Transverse colon (tissue), 4 donors: ENCODE data around the gene E2F2. TPM values are rescaled to one million over a fixed set of nuclear protein-coding genes. Genes with fewer than 3 reads are reported as not detected.

Experiments
- DNase-seq: peaks from one replicate; pipeline ENCODE4 v3.0.0-alpha.2; 2019
- H3K27ac ChIP-seq, 4 donors: fragments of 200-600 bp; sonication (generic); 2 replicates each; pipeline ENCODE4 v1.5.1; 2016 to 2018; ENCODE audit warnings: inconsistent platforms in 4 of 4
- H3K27me3 ChIP-seq: fragments of 200-600 bp; sonication (generic); 2 replicates; pipeline ENCODE4 v1.5.1; 2017; ENCODE audit warnings: inconsistent platforms
- H3K36me3 ChIP-seq, 4 donors: fragments of 200-600 bp; sonication (generic); 2 replicates each; pipeline ENCODE4 v1.5.1; 2017 to 2019; ENCODE audit warnings: inconsistent platforms in 4 of 4
- H3K4me1 ChIP-seq, 4 donors: fragments of 200-600 bp; sonication (generic); 2 replicates each; pipeline ENCODE4 v1.5.1; 2017 to 2020; ENCODE audit warnings: inconsistent platforms in 4 of 4
- H3K4me3 ChIP-seq, 4 donors: fragments of 200-600 bp; sonication (generic); 1 replicate in 1 of 4; 2 replicates in 3 of 4; pipeline versions ENCODE4 v1.5.1 to v1.6.1; 2017 to 2019; ENCODE audit warnings: inconsistent platforms in 4 of 4
- H3K9me3 ChIP-seq, 2 donors: fragments of 200-600 bp; sonication (generic); 2 replicates each; pipeline ENCODE4 v1.5.1; 2017 to 2019; ENCODE audit warnings: inconsistent platforms in 2 of 2
- CTCF ChIP-seq, 5 experiments: fragments of 200-600 bp in 3 of 5; fragments of 450-650 bp in 2 of 5; sonication (generic) in 3 of 5; IDR thresholded peaks; 1 replicate in 2 of 5; 2 replicates in 3 of 5; pipeline ENCODE4 v1.5.1; 2016 to 2017; ENCODE audit warnings: antibody characterized with exemption in 5 of 5, inconsistent platforms in 3 of 5, mild to moderate bottlenecking in 2 of 5, moderate library complexity in 1 of 5
- EP300 ChIP-seq: sonication (generic); formaldehyde crosslinking; IDR thresholded peaks from one replicate; pipeline ENCODE4 v1.6.1; 2017; ENCODE audit warnings: antibody characterized with exemption, low read depth
- POLR2A ChIP-seq: fragments of 450-650 bp; IDR thresholded peaks from one replicate; pipeline ENCODE4 v1.6.1; 2016; ENCODE audit warnings: antibody characterized with exemption, mild to moderate bottlenecking, moderate library complexity
- POLR2AphosphoS5 ChIP-seq, 3 donors: sonication (generic); formaldehyde crosslinking; IDR thresholded peaks; one replicate each; pipeline ENCODE4 v1.6.1; 2016; ENCODE audit warnings: antibody characterized with exemption in 3 of 3
- WGBS, 2 donors: methylation state at CpG; one replicate each; pipeline ENCODE4 v1.1.5; 2018; ENCODE audit warnings: low coverage in 1 of 2; 5-methylcytosine and 5-hydroxymethylcytosine counted together
- in situ Hi-C, 4 donors: fragments of 200-750 bp; cut with MboI; loops; one replicate each; pipeline versions ENCODE4 v1.15.0 to v1.15.1; 2017; ENCODE audit warnings: low sequenced_read_pairs in 3 of 4, low pct_ligation_motif_present in 1 of 4, low pct_unique_long_range_greater_than_20kb in 1 of 4
- intact Hi-C: fragments of 100-400 bp; cut with DNase I; formaldehyde crosslinking; loops from one replicate; pipeline ENCODE4 v1.15.1; 2023; ENCODE audit warnings: low total_unique reads
- total RNA-seq, 4 donors: library from RNA; depleted of rRNA; stranded (reverse); fragments of >200 nt; gene quantifications; one replicate each; pipeline ENCODE4 v1.1.0, GENCODE V29; 2016

The E2F2 gene
- total RNA-seq, 4 donors from 2014 or later = 6.7 to 11.6 (median 8.9) TPM

DNA sequence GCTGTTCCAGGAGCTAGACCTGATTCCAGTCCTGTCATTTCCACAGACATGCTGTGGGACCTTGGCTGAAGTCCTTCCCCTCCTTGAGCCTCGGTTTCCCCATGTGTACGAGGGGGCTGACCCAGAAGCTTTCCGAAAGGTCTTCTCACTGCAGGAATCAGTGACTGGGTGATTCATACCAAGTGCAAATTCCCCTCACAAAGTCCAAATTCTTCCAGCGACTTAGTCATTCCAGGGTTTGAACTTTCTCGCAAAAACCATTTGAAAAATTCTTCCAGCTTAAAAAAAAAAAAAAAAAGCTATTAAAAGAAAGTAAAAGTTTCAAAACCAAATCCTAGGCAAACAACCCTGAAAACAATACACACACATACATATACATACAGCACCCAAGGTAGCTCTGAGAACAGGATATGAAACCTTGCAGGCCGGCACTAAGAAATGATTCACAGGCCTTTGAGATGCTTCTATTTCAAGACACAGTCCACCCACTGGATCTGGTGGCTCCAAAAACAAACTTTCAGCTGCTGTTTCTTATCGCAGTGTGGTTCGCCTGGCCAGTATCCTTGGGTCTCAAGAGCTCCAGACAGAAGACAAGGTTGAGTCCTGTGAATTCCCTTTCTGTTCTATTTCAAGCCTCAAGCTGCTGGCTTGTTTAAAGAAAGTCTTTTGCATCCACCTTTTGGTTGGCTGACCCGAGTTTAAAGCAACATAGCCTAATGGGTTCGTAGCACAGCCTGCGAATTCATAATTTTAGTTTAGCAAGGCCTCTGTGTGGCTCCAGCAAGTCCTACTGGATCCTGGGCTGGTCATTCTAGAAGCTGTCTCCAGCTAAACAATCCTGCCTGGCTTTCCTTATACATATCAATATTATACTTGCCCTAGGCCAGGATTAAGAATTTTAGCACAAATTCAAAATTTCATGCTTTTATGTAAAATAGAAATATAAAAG lies 46.3 kb upstream of the E2F2 start:
- H3K27me3 ChIP-seq = no peaks in the 10 kb centered on the region
- peaks cover 6 to 27% (median 21%) of the 10 kb centered on the region in 4 donors for H3K4me1 ChIP-seq
- intact Hi-C loops (no loop called here), in situ Hi-C loops (no loop called here)
- H3K4me3 ChIP-seq = no peak overlapping the region
- no peaks in the 10 kb centered on the region for H3K9me3 ChIP-seq
- H3K27ac ChIP-seq = peak overlapping the region; percentile 75 to 81 (median 80)
- 32 to 57% methylated on average over 6 to 11 of the region's 11 CpGs for WGBS, 2 donors
- no peak for TF ChIP-seq CTCF (IDR thresholded peaks at IDR 0.05)
- TF ChIP-seq POLR2AphosphoS5 (IDR thresholded peaks at IDR 0.05) = peak in 2 of 3 donors; percentile 12 to 19
- DNase-seq = no peak
- H3K36me3 ChIP-seq = no peaks in the 10 kb centered on the region

DNA sequence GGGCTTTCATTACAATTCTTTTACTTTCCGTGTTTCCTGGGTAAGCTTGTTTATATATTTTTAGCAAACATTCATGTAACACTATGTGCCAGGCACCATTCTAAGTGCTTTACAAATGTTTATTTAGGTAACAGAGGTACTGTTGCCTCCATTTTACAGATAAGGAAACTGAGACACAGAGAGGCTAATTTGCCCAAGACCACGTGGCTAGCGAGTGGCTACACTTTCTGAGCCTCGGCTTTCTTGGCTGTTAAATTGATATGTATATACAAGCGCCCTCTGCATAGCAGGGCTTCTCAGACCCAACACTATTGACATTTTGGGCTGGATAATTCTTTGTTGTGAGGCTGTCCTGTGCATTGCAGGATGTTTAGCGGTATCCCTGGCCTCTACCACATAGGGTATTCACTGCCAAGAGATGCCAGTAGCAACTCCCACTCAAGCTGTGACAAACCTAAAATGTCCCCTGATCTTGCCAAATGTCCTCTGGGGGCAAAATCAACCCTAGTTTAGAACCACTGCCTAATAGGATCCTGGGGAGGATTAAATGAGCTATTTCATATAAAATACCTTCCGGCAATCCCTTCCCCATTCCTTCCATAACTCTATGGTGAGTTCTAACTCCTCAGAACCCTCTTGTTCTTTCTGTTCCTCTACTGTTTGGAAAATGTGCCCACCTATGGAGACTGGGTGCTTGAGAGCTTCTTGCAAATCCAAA lies 45.5 kb upstream of the E2F2 start:
- intact Hi-C loops = no loop called here
- no peaks in the 10 kb centered on the region for H3K9me3 ChIP-seq
- H3K27ac ChIP-seq = peak overlapping the region; percentile 75 to 81 (median 80)
- no peak for DNase-seq
- H3K36me3 ChIP-seq = no peaks in the 10 kb centered on the region
- peaks cover 6 to 27% (median 21%) of the 10 kb centered on the region in 4 donors for H3K4me1 ChIP-seq
- TF ChIP-seq POLR2A = no peak
- no peak for TF ChIP-seq POLR2AphosphoS5 (IDR thresholded peaks at IDR 0.05)
- no peak for TF ChIP-seq EP300
- no peak for TF ChIP-seq CTCF (IDR thresholded peaks at IDR 0.05)
- no peak overlapping the region for H3K4me3 ChIP-seq
- no peaks in the 10 kb centered on the region for H3K27me3 ChIP-seq
- WGBS, 2 donors = 67 to 74% methylated on average over 1 to 7 of the region's 7 CpGs
- in situ Hi-C loops = no loop called here

GRCh38 chr1:23575226-23575810 lies 44.3 kb upstream of the E2F2 start:
- intact Hi-C loops (no loop called here), in situ Hi-C loops (no loop called here)
- TF ChIP-seq POLR2A (no peak), CTCF (IDR thresholded peaks at IDR 0.05) (no peak), POLR2AphosphoS5 (IDR thresholded peaks at IDR 0.05) (no peak), EP300 (no peak)
- Histone ChIP-seq H3K27me3 (no peaks in the 10 kb centered on the region), H3K27ac (peak overlapping the region; percentile 75 to 81 (median 80)), H3K9me3 (no peaks in the 10 kb centered on the region), H3K4me1 (peaks cover 6 to 27% (median 21%) of the 10 kb centered on the region in 4 donors), H3K4me3 (no peak overlapping the region), H3K36me3 (no peaks in the 10 kb centered on the region)
- DNase-seq = no peak
- WGBS, 2 donors = 79 to 88% methylated on average over 4 to 5 of the region's 5 CpGs

GRCh38 chr1:23574265-23574754 lies 43.3 kb upstream of the E2F2 start:
- in situ Hi-C loops (no loop called here), intact Hi-C loops (no loop called here)
- 84 to 92% methylated on average over 2 of the region's 2 CpGs for WGBS, 2 donors
- TF ChIP-seq EP300 = no peak
- TF ChIP-seq CTCF (IDR thresholded peaks at IDR 0.05) = no peak
- TF ChIP-seq POLR2AphosphoS5 (IDR thresholded peaks at IDR 0.05) = no peak
- TF ChIP-seq POLR2A = no peak
- no peaks in the 10 kb centered on the region for H3K9me3 ChIP-seq
- H3K36me3 ChIP-seq = no peaks in the 10 kb centered on the region
- no peak overlapping the region for H3K27ac ChIP-seq
- no peak for DNase-seq
- H3K4me1 ChIP-seq = peaks cover 6 to 27% (median 21%) of the 10 kb centered on the region in 4 donors
- H3K27me3 ChIP-seq = no peaks in the 10 kb centered on the region
- H3K4me3 ChIP-seq = no peak overlapping the region
